CD4-positive, alpha-beta T cell treated with Interleukin-4 for 4 hours (primary cell): ENCODE results near the gene ATG13.

ENCODE experiments used
- DNase-seq: peaks from one replicate; pipeline ENCODE4 v3.0.0-alpha.2; 2020

Gene ATG13

DNA sequence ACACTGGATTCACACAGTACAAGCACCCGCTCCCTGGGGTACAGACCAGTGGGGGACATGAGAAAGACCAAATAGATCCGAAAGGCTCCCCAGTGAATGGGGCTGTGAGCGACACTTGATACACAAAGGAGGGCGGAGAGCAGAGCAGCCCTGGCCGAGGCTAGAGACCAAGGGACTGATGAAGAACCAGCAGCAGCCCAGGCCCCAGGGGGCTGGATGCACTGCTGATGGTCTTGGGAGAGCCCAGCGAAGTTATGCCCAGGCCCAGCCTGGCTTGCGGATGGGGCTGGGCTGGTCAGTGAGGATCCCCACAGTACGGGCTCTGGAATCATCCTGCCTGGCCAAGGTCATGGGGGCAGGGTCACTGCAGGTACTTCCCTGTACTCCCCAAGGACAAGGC is 59.8 kb downstream of the ATG13 start:
- no peak for DNase-seq

DNA sequence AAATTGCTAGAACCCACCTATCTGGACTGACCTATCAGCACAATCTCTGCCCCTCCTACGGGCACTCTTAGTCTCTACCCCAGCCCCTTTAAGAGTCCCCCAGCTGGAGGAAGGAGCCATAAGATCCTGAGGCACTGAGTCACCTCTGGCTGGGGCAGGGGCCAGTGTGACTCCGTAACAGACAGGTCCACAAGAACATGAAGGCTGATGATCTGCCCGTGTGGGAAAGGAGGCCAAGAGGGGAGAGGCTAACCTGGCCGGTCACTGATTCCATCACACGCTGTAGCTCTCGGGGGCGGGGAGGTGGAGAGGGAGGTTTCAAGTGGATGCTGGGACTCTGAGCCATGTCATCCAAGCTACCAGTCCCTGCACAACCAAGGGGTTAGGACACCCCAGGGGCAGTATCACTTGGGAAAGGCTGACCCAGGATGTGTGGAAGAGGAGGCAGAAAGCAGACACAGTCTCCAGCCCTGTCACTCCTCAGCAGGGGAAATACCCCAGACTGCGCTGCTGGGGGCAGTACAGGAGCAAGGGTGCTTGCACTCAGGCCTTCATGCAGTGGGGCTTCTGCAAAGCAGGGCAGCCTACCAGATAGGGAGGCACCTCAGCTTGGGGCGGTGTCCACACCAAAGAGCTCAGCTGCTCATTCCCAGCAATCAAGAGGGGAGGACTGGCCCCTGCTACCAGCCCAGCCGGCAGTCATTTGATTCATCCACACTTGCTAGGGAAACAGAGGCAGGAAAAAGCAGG is 60.8 kb downstream of the ATG13 start:
- no peak for DNase-seq

DNA sequence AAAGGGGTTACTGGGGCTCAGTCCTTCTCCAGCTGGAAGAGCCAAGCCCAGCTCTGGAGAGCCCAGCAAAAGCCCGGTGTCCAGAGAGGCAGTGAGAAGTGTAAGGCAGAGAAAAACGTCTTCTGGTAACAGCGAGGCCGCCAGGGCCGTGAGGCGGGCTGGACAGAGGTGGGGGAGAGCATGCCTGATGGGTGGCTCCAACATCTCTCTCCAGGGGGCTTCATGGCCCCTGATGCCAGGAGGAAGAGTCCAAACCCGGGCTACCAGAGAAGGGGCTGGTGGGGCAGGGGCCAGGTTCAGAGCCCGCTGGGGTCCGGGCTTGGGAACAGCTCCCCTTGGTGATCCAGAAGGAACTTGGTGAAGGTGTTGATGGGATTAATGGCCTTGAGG is 61.4 kb downstream of the ATG13 start:
- no peak for DNase-seq

DNA sequence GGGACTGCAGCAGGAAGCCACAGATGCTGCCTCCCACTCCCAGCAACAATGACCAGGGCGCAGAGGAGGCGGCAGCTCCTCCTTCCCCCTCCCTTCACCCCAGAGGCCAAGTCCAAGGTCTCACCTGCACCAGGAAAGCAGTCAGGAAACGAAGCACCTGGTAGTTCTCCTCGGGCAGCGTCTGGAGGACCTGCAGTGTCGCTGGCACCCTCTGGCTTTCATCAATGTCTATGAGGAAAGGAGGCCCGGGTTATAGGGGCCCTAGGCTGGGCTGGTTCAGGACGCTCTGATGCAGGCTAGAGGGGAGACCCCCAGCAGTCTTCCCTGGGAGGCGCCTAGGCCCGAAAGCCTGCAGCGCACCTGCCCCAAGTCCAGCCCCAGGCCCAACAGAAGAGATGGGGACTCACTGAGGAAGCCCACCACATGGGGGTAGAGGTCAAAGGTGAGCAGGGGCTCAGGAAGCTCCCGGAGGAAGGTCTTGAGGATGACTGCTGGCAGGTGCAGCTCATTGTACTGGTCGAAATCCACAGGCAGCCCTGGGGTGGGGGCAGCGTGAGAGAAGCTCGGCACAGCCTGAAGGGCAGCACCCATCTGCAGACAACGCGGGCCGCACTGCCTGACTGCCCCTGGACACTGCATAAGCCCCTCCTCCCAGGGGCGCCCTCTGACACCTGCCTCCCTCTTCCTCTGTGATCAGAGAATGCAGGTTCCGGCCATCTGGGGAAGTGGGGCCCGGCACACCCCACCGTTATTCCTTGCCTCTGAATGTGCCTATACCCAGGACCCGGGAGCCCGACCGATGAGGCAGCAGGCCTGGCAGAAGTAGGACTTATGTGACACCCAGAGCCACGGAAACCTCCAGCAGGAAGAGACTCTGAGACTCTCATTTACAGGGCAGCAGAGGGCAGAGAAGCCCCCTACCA is 62.1 kb downstream of the ATG13 start:
- no peak for DNase-seq

DNA sequence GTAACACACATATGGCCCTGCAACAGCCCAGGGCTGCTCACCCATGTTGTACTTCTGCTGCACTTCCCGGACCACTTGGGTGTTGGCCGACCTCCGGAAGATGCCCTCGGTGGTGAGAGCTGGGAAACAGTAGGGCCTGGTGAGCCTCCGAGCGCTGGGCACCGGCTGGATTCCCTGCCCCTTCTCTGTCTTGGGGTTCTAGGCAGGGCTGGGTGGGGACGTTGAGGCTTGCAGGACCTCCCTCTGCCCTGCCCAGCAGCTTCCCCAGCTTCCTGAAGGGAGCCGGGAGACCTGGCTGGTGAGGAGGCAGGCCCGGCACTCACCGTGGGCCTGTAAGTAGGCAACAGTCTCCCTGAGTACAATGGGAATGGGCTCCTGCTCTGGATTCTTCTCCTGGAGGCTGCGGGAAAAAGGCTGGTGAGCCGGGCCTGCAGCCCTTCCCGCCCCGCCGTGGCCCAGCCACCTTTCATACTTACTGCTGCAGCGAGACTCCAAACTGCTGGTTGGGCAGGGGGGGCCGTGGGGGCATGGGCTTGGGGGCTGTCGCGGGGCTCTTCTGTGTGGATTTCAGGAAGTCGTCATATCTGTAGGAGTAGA is 62.9 kb downstream of the ATG13 start:
- no peak for DNase-seq

DNA sequence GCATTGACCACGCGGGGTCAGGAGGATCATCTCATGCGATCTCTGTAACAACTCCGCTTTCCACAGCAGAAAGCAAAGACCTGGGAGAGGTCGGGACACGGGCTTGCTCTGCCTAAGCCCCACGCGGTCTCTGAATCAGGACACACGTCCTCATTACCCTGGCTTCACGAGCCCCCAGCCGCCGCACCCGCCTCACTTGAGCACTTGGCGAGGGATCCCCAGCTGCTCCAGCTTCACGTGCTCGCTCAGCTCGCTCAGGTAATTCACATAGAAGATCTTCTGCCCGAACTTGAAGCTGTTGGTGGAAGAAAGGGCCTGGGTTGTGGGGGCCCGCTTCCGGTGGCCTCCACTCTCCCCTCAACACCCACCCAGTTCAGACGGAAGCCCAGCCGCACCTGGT is 63.5 kb downstream of the ATG13 start:
- no peak for DNase-seq

DNA sequence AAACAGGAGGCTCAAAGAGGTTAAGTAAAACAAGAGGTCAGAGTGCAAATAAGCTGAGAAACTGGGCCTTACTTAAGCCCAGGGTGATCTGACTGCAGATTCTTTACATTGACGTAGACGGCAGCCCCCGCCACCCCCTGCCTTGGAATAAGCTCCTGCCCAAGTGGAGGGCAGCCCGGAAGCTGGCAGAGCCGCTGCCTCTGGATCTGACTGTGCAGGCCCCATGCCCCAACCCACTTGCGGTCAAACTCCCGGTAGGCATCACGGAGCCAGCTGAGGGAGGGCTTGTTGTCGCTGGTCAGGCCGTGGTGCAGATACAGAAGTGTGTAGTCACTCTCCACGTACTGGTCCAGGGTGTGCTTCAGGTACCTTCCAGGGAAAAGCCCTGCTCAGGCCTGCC is 64.5 kb downstream of the ATG13 start:
- DNase-seq = no peak

DNA sequence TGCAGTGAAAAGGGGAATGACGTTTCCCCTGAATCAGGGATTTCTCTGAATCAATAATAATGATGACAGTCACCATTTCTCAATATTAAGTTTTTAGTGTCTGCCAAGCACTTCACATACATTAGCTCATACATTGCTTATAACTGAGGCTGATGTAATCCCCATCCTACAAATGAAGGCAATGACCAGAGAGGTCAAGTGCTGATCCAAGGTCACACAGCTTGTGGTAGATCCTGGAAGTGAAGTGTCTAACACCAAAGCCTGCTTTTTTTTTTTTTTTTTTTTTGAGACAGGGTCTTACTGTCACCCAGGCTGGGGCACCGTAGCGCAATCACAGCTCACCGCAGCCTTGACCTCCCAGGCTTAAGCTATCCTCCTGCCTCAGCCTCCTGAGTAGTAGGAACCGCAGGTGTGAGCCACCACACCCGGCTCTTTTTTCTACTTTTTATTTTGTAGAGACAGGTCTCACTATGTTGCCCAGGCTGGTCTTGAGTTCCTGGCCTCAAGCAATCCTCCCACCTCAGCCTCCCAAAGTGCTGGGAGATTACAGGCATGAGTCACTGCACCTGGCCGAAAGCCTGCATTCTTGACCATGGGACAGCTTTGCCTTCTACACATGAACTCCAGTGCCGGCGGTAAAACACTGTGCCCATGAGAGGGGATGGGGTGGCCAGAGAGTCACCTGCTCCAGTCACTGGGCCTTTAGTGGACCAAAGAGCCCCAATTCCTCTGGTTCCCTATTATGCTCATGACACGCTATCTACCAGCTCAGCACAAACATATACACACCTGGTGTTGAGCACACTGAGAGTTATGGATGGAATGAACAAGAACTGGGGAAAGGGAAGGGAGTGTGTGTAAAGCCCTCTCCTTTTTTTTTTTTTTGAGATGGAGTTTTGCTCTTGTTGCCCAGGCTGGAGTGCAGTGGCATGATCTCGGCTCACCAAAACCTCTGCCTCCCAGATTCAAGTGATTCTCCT is 65.7 kb downstream of the ATG13 start:
- no peak for DNase-seq

DNA sequence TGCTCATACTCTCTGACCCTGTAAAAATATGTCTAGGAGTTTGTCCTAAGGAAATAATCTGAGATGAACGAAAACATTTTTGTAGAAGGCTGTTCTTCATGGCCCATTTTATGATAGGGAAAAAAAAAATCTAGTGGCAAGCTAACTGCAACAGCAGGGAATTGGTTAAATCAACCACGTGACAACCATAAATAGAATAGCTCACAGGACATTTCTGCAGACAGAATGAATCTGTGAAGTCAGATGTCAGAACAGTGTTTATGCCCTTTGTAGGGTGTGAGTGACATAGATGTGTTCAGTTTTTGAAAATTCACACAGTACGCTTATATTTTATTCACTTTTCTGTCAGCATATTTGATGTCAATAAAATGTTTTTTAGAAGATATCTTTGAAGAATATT is 67.0 kb downstream of the ATG13 start:
- DNase-seq = no peak

DNA sequence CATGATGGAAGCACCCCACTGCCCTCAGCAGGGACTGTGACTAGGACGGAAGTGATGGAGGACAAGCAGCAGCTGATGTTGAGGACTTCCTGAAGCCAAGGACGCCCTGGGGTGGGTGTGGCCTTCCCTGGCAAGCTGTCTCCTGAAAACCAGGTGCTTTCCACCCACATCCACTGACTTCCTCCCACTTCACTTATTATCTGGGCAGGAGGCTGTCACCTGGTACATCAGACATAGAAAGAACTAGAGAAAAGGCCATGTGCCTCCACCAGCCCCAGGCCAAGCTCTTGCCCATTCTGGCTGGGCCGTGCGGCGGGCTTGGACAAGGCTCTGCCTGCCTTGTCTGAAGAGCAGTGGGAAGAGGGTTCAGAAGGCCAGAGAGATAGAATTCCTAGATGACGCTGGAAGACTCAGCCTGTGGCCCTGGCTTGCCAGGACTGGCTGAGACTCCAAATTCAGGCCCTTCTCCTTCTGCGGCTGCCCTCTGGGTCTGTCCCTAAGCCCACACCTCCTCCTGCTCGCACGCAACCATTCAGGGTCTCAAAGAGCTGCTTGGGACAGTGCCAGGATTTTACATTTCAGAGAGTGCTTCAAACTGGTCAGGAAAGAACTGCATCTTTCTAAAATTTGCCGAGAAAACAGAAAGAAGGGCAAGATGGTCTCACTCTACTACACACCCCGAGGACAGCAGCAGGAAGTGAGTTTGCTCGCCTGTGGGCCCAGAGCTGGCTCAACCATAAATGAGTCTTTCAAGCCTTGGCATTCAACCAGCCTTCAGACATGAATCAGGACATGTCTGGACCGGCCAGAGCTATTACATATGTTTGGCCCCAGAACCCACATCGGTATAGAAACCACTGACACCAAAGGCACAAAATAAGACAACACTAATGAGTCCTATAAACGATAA is 69.8 kb downstream of the ATG13 start:
- DNase-seq = no peak

DNA sequence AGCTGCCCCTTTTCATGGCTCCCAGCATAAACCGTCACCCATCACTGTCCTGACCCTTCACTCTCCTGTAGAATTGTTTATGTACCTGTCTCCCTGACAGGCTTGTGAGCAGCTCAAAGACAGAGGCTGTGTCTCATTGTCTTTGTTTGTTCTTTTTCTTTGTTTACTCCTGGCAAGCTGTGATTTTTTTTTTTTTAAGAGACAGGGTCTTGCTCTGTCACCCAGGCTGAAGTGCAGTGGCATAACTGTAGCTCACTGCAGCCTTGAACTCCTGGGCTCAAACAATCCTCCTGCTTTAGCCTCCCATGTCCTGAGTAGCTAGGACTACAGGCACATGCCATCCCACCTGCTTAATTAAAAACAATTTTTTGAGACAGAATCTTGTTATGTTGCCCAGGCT is 73.3 kb downstream of the ATG13 start:
- no peak for DNase-seq

DNA sequence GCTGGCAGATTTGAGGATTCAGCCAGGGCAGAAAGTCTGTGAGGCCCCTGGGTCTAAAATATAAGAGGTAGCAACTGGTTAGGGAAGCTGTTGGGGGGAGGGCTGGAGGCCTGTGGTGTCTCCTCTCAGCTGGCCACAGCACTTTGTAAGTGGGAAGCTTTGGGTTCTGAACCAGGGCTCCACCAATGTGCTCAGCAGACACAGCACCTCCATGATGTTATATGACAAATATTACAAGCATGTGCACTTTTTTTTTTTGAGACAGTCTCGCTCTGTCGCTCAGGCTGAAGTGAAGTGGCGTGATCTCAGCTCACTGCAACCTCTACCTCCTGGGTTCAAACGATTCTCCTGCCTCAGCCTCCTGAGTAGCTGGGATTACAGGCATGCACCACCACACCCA is 75.1 kb downstream of the ATG13 start:
- no peak for DNase-seq

DNA sequence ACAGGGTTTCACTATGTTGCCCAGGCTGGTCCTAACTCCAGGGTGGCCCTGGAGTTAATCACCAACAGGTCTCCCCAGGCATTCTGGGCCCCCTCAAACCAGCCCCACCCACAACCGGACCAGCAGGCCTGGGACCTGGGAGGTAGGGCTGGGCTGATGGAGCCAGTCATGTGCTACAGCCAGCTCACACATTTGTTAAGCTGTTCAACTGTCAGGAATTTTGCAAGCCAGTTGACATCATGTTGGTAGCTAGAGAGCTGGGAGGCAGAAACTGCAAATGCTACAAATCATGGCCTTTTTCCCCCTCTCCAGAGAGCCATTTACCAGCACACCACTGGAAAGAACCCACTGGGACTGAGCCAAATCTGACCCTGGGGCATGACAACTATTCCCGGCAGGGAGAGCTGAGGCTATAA is 76.3 kb downstream of the ATG13 start:
- DNase-seq = no peak

DNA sequence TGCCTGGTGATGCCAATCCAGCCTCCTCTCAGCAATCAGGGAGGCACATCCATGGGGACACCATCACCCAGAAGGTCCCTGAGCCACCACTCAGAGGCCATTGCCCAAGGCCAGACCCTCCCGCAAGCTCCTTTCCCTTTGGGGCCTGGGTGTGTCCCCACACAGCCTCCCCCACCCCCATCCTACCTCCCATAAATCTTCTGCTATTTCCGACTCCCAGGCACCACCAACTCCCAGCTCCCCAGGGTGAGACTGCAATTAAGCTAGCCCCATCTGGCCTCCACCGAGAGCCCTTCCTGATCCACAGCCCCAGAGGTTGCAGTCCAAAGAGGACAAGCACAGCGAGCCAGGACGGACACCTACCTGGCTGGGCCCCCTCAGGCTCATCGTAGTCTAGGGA is 76.7 kb downstream of the ATG13 start:
- DNase-seq = no peak

DNA sequence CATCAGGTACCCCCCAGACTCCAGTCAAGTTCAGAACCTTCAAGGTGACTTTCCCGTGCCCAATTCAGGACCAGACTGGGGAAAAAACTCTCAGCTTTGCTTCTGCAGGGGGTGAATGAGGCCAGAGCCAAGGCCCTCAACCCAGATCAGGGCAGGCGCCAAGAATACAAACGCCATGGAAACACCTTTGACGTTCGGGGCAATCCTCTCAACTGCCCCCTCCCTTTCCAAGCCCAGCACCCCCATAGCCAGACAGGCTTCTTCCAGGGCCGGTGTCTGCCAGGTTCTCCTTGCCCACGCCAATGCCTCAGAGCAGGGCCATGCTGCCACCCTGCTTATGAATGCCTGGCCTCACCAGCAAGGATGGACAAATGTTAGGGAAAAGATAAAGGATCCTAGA is 77.3 kb downstream of the ATG13 start:
- no peak for DNase-seq

DNA sequence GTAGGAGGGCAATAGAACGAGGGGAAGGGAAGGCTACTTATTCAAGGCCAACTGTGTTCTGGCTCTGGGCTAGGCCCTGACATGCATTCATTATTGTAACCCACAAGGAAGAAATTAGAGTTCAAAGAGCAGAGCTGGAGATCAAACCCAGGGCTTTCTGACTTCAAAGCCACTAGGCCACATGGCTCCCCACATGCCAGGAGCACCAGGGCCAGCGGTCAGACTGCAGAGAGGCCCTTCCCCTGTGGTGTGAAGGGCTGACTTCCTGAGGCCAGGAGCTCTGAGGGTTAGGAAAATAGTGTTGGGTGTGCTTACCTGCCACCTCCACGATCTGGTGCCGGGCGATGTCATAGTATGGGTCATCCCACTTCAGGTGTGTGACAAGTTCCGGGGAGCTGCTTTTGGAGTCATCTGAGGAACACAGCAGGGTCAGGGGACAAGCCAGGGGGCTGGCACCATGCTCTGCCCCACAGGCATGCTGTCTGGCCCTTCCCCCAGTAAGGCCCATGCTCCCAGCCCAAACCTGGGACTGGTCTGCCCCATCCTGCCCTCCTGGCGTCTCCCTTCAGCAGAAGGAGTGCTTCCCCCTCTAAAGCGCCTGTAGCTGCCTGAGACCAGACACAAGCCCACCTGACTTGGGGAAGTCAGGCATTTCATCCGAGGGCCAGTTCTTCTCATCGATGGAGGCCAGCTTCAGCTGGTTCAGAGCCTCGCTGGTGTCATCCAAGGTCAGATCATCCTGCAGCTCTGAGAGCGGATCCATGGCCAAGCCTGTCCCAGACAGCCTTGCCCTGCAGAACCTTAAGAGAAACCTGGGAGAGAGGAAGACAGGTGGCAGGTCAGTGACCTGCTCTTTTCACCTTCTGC is 78.2 kb downstream of the ATG13 start:
- DNase-seq = no peak

DNA sequence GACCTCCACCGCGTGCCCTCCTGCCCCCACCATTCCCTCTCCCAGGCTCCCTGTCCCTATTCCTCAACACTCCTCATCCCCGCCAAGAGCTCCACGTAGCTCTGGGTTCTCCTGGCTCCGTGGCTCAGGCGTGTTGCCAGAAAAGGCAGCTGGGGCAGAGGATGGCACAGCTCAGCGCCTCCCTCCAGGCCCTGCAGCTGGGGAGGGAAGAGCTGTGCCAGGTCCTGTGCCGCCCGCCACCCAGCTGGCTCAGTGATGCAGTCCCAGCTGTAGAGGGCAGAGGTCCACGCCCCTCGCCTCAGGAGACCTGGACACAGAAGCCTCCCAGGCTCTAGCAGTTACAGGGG is 78.8 kb downstream of the ATG13 start:
- DNase-seq = no peak

DNA sequence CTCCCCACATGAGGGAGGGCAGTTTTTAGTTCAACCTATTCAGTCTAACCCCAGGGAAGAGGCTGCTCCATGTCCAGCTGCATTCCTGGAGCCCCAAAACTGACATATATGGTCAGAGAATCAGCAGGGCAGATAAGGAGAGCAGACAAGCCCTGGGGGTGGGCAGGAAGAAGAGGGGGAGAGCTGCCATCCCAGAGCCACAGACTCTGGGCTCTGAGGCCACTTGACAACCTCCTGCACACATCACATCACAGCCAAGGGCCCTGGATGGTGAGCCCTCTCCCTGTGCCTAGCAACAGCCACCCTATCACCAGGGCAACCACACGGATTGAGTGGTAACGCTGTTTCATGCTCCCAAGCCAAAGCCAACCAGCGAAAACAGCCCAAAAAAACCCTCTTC is 80.0 kb downstream of the ATG13 start:
- DNase-seq = no peak

DNA sequence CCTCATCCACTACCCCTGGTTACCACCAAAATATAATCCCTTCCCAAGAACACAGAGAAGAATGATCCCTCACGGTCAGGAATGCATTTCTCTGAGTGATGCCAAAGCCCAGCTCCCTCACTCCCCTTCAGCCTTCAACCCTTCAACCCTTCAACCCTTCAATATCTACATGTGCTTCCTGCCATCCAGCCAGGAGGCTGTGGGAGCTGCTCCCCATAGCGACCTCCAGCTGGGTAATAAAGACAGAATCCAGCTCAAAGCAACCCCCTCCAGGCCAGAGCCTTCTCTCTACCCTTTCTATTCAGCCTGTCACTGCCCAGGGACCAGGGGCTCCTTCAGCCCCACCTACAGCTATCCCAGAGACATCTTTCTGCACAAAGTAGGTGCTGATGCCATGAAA is 80.4 kb downstream of the ATG13 start:
- no peak for DNase-seq

DNA sequence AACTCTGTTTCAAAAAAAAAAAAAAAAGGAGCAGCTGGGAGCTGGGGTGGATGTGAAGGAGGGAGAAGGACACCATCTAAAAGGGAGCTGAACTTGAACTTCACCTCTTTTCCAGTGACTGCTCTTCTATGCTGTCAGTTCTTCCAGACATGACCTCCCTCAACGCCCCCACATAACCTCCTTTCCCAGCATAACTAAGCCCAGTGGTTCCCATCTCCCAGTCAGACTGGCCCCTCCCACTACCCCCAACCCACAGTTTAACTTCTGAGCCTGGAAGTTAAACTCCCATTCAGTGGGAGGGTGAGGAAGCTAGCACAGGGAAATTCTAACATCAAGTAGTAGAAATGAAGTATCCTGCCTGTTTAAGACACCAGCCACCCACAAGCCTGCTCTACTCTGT is 81.2 kb downstream of the ATG13 start:
- DNase-seq = no peak
